ENCODE measurements around the gene NFATC1.

NFATC1 gene

GRCh38 chr18:79458131-79458838, 62.6 kb downstream of the NFATC1 start:
- Histone ChIP-seq H3K36me3 (ENCODE audit: control insufficient read depth, insufficient read depth, low read length) (no peaks in the 10 kb centered on the region; the same call in 1 of the 2 replicates), H3K4me3 (replicated peaks; ENCODE audit: low read depth, low read length) (no peak overlapping the region), H3K27me3 (replicated peaks; ENCODE audit: control insufficient read depth, insufficient read depth, low read length) (no peaks in the 10 kb centered on the region)
- no peak for DNase-seq (ENCODE audit: extremely low read depth, insufficient read length)
- no peak for TF ChIP-seq CTCF (IDR thresholded peaks at IDR 0.05; ENCODE audit: insufficient read depth, low read length, poor library complexity, severe bottlenecking)

GRCh38 chr18:79458917-79459803, 63.4 kb downstream of the NFATC1 start:
- H3K36me3 ChIP-seq (ENCODE audit: control insufficient read depth, insufficient read depth, low read length), result no peaks in the 10 kb centered on the region; the same call in 1 of the 2 replicates

GRCh38 chr18:79459946-79460480, 64.3 kb downstream of the NFATC1 start:
- no peak overlapping the region for H3K4me3 ChIP-seq (replicated peaks; ENCODE audit: low read depth, low read length)
- no peaks in the 10 kb centered on the region; the same call in 1 of the 2 replicates for H3K36me3 ChIP-seq (ENCODE audit: control insufficient read depth, insufficient read depth, low read length)
- no peak for TF ChIP-seq CTCF (IDR thresholded peaks at IDR 0.05; ENCODE audit: insufficient read depth, low read length, poor library complexity, severe bottlenecking)
- no peak for DNase-seq (ENCODE audit: extremely low read depth, insufficient read length)
- H3K27me3 ChIP-seq (replicated peaks; ENCODE audit: control insufficient read depth, insufficient read depth, low read length), result no peaks in the 10 kb centered on the region

More at GRCh38 chr18:79458917-79459803, 63.4 kb downstream of the NFATC1 start:
- no peak for TF ChIP-seq CTCF (IDR thresholded peaks at IDR 0.05; ENCODE audit: insufficient read depth, low read length, poor library complexity, severe bottlenecking)
- Histone ChIP-seq H3K27me3 (replicated peaks; ENCODE audit: control insufficient read depth, insufficient read depth, low read length) (no peaks in the 10 kb centered on the region), H3K4me3 (replicated peaks; ENCODE audit: low read depth, low read length) (no peak overlapping the region)
- no peak for DNase-seq (ENCODE audit: extremely low read depth, insufficient read length)

GRCh38 chr18:79460481-79461300, 65.0 kb downstream of the NFATC1 start:
- peak; percentile 63 for DNase-seq (ENCODE audit: extremely low read depth, insufficient read length)
- Histone ChIP-seq H3K27me3 (replicated peaks; ENCODE audit: control insufficient read depth, insufficient read depth, low read length) (no peaks in the 10 kb centered on the region), H3K4me3 (replicated peaks; ENCODE audit: low read depth, low read length) (no peak overlapping the region), H3K36me3 (ENCODE audit: control insufficient read depth, insufficient read depth, low read length) (no peaks in the 10 kb centered on the region; the same call in 1 of the 2 replicates)
- no peak for TF ChIP-seq CTCF (IDR thresholded peaks at IDR 0.05; ENCODE audit: insufficient read depth, low read length, poor library complexity, severe bottlenecking)

- no peak for DNase-seq (ENCODE audit: extremely low read depth, insufficient read length)
- H3K27me3 ChIP-seq (replicated peaks; ENCODE audit: control insufficient read depth, insufficient read depth, low read length), result no peaks in the 10 kb centered on the region
- H3K4me3 ChIP-seq (replicated peaks; ENCODE audit: low read depth, low read length), result no peak overlapping the region
Measured at GRCh38 chr18:79461627-79462026, 65.9 kb downstream of the NFATC1 start.

More at GRCh38 chr18:79461627-79462026, 65.9 kb downstream of the NFATC1 start:
- H3K36me3 ChIP-seq (ENCODE audit: control insufficient read depth, insufficient read depth, low read length), result no peaks in the 10 kb centered on the region; the same call in 1 of the 2 replicates
- TF ChIP-seq CTCF (IDR thresholded peaks at IDR 0.05; ENCODE audit: insufficient read depth, low read length, poor library complexity, severe bottlenecking), result no peak

Measured in GM06990 (cell line).